ENCODE data around the gene BICRAL. TPM values are rescaled to one million over a fixed set of nuclear protein-coding genes. Genes with fewer than 3 reads are reported as not detected.
"Not testable (repeated sequence)": the region's sequence is repeated elsewhere in the genome, so short reads cannot be mapped to it uniquely, and the experiment has no call there.

Gene BICRAL
- 11.3 TPM for total RNA-seq
- long read RNA-seq, partial matches to known transcripts, result 0 of 5 reads
- long read RNA-seq, other reads (novel, unspliced or antisense), result 5 of 5 reads

GRCh38 chr6:42781796-42782688 is at the start of gene BICRAL:
Gene BICRAL, plus strand, starts transcription at chr6:42782052. Its CDS starts 39,971 bp downstream, at chr6:42822023.
- intact Hi-C loops (cut with DNase I), result loop anchor here (5.0 kb wide), 2 partner anchors 40 to 95 kb away; partner anchors contain the start of gene RPL7L1
- peak; percentile 78 for DNase-seq (ENCODE audit: low spot score)

- DNase-seq (ENCODE audit: low spot score); intact Hi-C loops (cut with DNase I): not testable (repeated sequence)
Observed at GRCh38 chr6:42733867-42734481, 47.9 kb upstream of the BICRAL start.

GRCh38 chr6:42735976-42736375 is 45.9 kb upstream of the BICRAL start:
- DNase-seq (ENCODE audit: low spot score), result no peak
- intact Hi-C loops (cut with DNase I), result no loop called here

- intact Hi-C loops (cut with DNase I), result no loop called here
- no peak for DNase-seq (ENCODE audit: low spot score)
Observed at GRCh38 chr6:42740725-42741124, 41.1 kb upstream of the BICRAL start.

- no peak for DNase-seq (ENCODE audit: low spot score)
Observed at GRCh38 chr6:42742116-42742894, 39.5 kb upstream of the BICRAL start.

GRCh38 chr6:42744351-42744893 is 37.4 kb upstream of the BICRAL start:
- intact Hi-C loops (cut with DNase I), result no loop called here
- no peak for DNase-seq (ENCODE audit: low spot score)

More at GRCh38 chr6:42742116-42742894, 39.5 kb upstream of the BICRAL start:
- intact Hi-C loops (cut with DNase I), result no loop called here

GRCh38 chr6:42745083-42745639 is 36.7 kb upstream of the BICRAL start:
- no peak for DNase-seq (ENCODE audit: low spot score)
- intact Hi-C loops (cut with DNase I), result loop anchor here (5.0 kb wide), 1 partner anchor 147 kb away; a partner anchor contains a TSS

GRCh38 chr6:42745640-42746462 is 36.0 kb upstream of the BICRAL start, which contains the start of gene TBCC:
Gene TBCC, minus strand, starts transcription at chr6:42746103. Its CDS starts 30 bp downstream, at chr6:42746073.
- DNase-seq (ENCODE audit: low spot score), result peak; percentile 97
- intact Hi-C loops (cut with DNase I), result loop anchor here (1.0 to 5.0 kb wide), 3 partner anchors 37 to 146 kb away; partner anchors contain the start of gene RPL7L1

- peak; percentile 91 for DNase-seq (ENCODE audit: low spot score)
- intact Hi-C loops (cut with DNase I), result loop anchor here (1.0 to 5.0 kb wide), 3 partner anchors 37 to 146 kb away; partner anchors contain the start of gene RPL7L1
Observed at GRCh38 chr6:42746463-42747391, 35.1 kb upstream of the BICRAL start.

- intact Hi-C loops (cut with DNase I), result loop anchor here (5.0 kb wide), 1 partner anchor 144 kb away; a partner anchor contains a TSS
- no peak for DNase-seq (ENCODE audit: low spot score)
Observed at GRCh38 chr6:42748203-42748898, 33.5 kb upstream of the BICRAL start.

GRCh38 chr6:42751055-42751454 is 30.8 kb upstream of the BICRAL start:
- intact Hi-C loops (cut with DNase I), result no loop called here
- DNase-seq (ENCODE audit: low spot score), result no peak

- intact Hi-C loops (cut with DNase I), result no loop called here
Observed at GRCh38 chr6:42754759-42755158, 27.1 kb upstream of the BICRAL start.

GRCh38 chr6:42756722-42757121 is 25.1 kb upstream of the BICRAL start:
- intact Hi-C loops (cut with DNase I), result no loop called here
- no peak for DNase-seq (ENCODE audit: low spot score)

More at GRCh38 chr6:42754759-42755158, 27.1 kb upstream of the BICRAL start:
- no peak for DNase-seq (ENCODE audit: low spot score)

GRCh38 chr6:42758756-42759430 is 23.0 kb upstream of the BICRAL start:
- intact Hi-C loops (cut with DNase I), result no loop called here
- DNase-seq (ENCODE audit: low spot score), result no peak

GRCh38 chr6:42761287-42762067 is 20.4 kb upstream of the BICRAL start:
- intact Hi-C loops (cut with DNase I), result no loop called here

More at GRCh38 chr6:42761287-42762067, 20.4 kb upstream of the BICRAL start:
- DNase-seq (ENCODE audit: low spot score), result no peak
